ENCODE measurements around the gene TMEM17. TPM values are rescaled to one million over a fixed set of nuclear protein-coding genes. Genes with fewer than 3 reads are reported as not detected.

TMEM17 gene
- total and polyA plus RNA-seq, 9 of the 15 experiments (the other 6 are each of a cell fraction or from before 2014, with no cell fraction given), result 0.58 to 2.2 (median 1.2) TPM

GRCh38 chr2:62479917-62480316, 26.1 kb downstream of the TMEM17 start:
- WGBS (ENCODE audit: insufficient coverage, low coverage, missing lambda C conversion rate), result 10% methylated on average over 3 of the region's 3 CpGs
- Histone ChIP-seq H3K79me2 (ENCODE audit: control insufficient read depth, insufficient read depth, low read length) (no peaks in the 10 kb centered on the region), H3K9me1 (ENCODE audit: control insufficient read depth, insufficient read depth, low read length) (no peaks in the 10 kb centered on the region), H3K9me3 (replicated peaks; ENCODE audit: control insufficient read depth, insufficient read depth, low read depth, low read length) (no peaks in the 10 kb centered on the region), H3K9ac (ENCODE audit: insufficient read depth in 1 of 2, low read depth in 2 of 2, low read length in 2 of 2) (no peak overlapping the region), H3K4me3 (no peak overlapping the region), H3K4me1 (replicated peaks in 1 of 2; ENCODE audit: control insufficient read depth in 2 of 2, insufficient read depth in 2 of 2, low read length in 2 of 2) (peaks cover 0 to 7% of the 10 kb centered on the region in 2 experiments; a peak in 2 of 5 replicates), H2AFZ (ENCODE audit: low read depth, low read length) (no peak overlapping the region), H3K36me3 (ENCODE audit: control insufficient read depth, insufficient read depth, low read length) (no peaks in the 10 kb centered on the region), H3K27ac (ENCODE audit: extremely low read depth, low read depth, low read length) (no peak overlapping the region), H4K20me1 (replicated peaks; ENCODE audit: control insufficient read depth, insufficient read depth, low read length) (no peaks in the 10 kb centered on the region), H3K4me2 (ENCODE audit: insufficient read depth, low read length) (no peak overlapping the region), H3K27me3 (ENCODE audit: control insufficient read depth in 2 of 2, insufficient read depth in 2 of 2, low read length in 2 of 2) (peaks cover 8 to 14% of the 10 kb centered on the region in 2 experiments; a peak in 3 of 5 replicates)
- CTCF ChIA-PET (ENCODE audit: low intra/inter-chr PET ratio), result no interaction called here
- no peak for FAIRE-seq
- POLR2A ChIA-PET, result interaction anchor here (0.6 kb wide), 1 partner anchor 8 kb away, joined by 3 read pairs; no protein-coding TSS in a partner anchor
- BruUV-seq (replicated peaks), result no TSS peak
- intact Hi-C loops (cut with micrococcal nuclease) (no loop called here), in situ Hi-C loops (cut with MboI) (no loop called here)
- no peak for ATAC-seq
- TF ChIP-seq E2F8 (IDR thresholded peaks at IDR 0.05; ENCODE audit: low read depth, partially characterized antibody), result no peak
- TF ChIP-seq MEF2D (tag; conservative IDR thresholded peaks at IDR 0.05; ENCODE audit: low read depth), result no peak
- no peak for TF ChIP-seq ZNF444 (CRISPR knock-in tag; IDR thresholded peaks at IDR 0.05)
- TF ChIP-seq KAT8 (IDR thresholded peaks at IDR 0.05; ENCODE audit: low read depth), result no peak
- TF ChIP-seq KDM4B (IDR thresholded peaks at IDR 0.05; ENCODE audit: borderline replicate concordance in 2 of 2, low read depth in 1 of 2), result no peak
- DNase-seq (ENCODE audit: extremely low read depth in 1 of 4, low spot score in 3 of 4), result no peak
